GM19468 (cell line): ENCODE results near the gene FBP1.
"Not testable (repeated sequence)": the region's sequence is repeated elsewhere in the genome, so short reads cannot be mapped to it uniquely, and the experiment has no call there.

Experiments
- ATAC-seq: cut with Tn5 transposase; IDR thresholded peaks from one replicate; pipeline ENCODE4 v1.9.1; 2021; ENCODE audit warnings: mild to moderate bottlenecking, moderate library complexity, moderate number of reproducible peaks; ENCODE audit not compliant: unreplicated experiment; ENCODE audit errors: extremely low read depth

FBP1 gene

DNA sequence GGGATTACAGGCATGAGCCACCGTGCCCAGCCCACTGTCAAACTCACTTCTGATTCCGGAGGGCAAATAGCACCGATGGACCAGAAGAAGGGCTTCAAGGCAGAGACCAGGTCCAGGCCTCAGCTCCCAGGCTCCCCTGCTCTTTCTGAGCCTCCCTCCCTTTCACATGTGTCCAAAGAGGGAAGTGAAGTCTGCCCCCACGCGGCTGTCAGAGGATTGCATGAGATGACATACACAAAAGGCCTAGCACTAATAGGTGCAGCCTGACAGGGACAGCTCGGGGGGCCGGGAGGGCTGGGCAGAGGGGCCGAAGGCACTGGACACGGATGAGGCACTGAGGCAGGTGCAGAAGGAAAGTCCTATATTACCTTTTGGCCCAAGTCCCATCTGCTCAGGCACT is 16.1 kb downstream of the FBP1 start:
- ATAC-seq: no peak

DNA sequence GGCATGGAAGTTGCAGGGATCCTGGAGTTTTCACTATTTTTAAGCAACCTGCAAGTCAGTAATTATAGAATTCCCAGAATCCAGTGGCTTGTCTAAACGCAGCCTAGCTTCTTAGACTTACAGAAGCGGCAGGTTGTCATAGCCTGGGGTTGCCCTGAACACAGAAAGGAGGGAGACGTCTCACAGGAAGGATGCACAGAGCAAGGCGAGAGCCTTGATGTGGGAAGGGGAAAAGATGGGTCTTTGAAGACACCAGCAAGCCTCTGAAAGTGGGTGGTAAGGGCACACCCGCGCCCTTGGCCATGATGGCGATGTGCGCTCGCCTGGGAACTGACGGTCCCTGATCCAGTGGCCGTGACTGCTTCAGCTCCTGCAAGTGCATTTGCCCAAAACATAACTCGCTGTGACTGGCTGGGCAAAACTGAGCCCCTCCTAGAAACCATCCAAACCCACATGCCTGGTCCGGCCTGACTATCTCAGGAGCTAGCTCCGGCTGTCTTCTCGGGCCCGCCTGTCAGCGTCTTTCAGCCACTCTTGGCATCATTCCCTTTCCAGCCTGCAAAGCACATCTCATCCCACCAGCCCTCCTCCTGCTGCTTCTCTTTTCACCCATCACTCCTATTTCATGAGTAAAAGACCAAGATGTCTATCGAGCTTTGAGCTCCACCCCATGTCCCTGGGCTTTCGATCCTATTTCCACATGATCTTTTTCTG is 17.1 kb downstream of the FBP1 start:
- no peak for ATAC-seq

- ATAC-seq: no peak
These were observed 20.3 kb downstream of the FBP1 start for GRCh38 chr9:94619026-94619425.

GRCh38 chr9:94613003-94613402 is 26.3 kb downstream of the FBP1 start:
- ATAC-seq: no peak

DNA sequence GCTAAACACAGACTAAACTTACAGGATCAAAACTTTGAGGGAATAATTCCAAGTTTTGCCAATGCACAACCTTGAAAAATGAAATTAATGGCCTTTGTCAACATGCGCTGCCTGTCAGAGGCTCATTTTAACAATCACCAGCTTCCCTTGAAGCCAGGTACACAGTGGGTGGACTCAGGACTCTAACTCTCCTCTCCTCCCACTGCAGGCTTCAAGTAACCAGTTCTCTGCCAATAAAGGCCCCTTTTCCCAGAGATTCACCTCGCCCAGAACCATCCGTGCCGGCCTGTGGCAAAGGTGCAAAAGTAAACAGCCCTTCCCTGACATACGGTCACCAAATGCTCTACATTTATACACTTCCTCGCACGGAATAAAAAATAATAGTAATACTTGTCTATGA is 27.2 kb downstream of the FBP1 start:
- no peak for ATAC-seq

DNA sequence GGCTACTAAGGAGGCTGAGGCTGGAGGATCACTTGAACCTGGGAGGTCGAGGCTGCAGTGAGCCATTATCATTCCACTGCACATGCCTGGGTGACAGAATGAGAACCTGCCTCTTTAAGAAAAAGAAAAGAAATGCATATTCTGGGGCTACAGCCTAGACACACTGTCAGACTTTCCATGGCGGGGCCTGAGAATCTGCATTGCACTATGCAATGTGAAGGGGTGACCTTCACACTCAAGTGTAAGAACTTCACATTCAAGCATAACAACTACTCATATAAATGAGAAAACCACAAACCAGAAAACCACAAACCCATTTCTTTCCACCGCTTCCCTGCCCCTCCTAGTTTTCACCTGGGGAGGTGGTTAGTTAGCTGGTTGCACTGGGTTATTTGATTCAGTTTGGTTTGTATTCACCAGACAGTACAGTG is 27.7 kb downstream of the FBP1 start:
- no peak for ATAC-seq

- ATAC-seq: no peak
These were observed 29.1 kb downstream of the FBP1 start for GRCh38 chr9:94610181-94610606.

DNA sequence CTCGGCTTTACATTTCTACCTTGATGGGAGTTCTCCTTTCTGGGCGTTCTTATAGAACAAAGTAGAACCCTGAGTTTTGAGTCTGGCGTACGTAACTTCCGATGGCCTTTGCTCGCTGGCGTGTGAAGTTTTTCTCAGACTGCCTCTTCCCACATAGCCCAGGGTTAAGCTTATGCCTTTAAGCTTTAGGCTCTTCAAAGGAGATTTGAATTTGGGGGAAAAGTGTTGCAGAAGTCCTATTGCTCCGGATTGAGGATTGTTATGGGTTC is 32.0 kb downstream of the FBP1 start:
- no peak for ATAC-seq

- no peak for ATAC-seq
These were observed 32.5 kb downstream of the FBP1 start for GRCh38 chr9:94606646-94607422.

DNA sequence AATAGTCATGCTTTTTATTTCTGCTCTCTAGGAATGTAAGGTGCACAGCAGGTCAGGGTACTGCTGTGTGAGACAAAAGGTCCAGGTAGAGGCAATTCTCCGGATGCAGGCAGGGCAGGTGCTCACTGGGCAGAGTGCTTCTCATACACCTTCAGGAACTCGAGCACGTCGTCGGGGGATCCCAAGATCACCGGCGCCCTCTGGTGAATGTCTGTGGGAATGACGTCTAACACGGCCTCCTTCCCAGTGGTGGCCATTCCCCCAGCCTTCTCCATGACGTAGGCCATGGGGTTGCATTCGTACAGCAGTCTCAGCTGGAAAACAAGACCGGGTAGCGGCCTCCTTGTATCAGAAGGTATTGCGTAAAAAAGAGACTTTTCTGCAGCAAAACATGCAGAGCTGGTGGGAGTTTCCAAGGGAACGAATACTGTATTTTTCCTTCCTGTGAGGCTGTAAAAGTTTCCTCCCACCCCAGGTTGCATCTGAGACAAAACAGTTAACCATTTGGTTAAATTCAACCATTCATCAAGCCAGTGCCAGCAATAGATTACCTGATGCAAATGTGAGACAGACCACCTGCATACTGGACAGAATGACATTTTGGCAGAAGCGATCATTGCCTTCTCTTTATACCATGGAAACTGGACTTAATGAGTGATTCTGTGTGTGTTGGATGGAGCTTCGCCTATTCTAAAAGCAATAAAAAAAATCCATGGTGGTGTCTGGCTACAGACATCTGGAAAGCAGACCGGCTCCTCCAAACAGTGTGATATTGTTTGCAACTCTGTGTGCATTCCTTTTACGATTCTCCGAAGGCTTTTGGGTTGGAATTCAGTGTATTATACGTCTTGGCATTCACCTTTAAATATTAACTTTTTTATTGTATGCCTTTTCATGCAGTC is 35.8 kb downstream of the FBP1 start:
- ATAC-seq: no peak

- ATAC-seq: no peak
These were observed 36.7 kb downstream of the FBP1 start for GRCh38 chr9:94602666-94603065.

DNA sequence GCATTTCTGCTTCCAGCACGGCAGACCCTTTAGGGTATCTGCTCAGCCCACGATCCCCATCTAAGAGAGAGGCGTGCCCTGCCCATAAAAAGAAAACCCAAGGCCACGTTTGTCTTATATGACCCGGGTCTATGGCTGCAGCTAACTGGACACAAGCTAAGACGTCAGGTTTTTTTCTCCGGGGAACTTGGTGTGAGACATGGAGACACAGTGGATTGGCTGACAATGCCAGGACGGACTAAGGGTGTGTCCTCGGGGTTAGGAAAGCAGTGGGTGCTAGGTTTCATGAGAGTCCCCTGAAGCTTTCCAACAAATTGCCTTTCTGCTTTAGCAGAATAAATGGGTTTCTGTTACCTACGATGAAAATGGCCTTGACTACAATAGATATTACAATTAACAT is 38.6 kb downstream of the FBP1 start:
- ATAC-seq: no peak

GRCh38 chr9:94600258-94600657 is 39.1 kb downstream of the FBP1 start:
- ATAC-seq: no peak

- no peak for ATAC-seq
These were observed 40.2 kb downstream of the FBP1 start for GRCh38 chr9:94599102-94599501.

GRCh38 chr9:94593459-94594345 is 45.6 kb downstream of the FBP1 start, which contains the start of gene FBP2:
Gene FBP2, minus strand, starts transcription at chr9:94593824. Its CDS starts 98 bp downstream, at chr9:94593726.
- no peak for ATAC-seq

- not testable (repeated sequence) for ATAC-seq
These were observed 46.6 kb downstream of the FBP1 start for GRCh38 chr9:94592683-94593082.

GRCh38 chr9:94591876-94592275 is 47.4 kb downstream of the FBP1 start:
- no peak for ATAC-seq

DNA sequence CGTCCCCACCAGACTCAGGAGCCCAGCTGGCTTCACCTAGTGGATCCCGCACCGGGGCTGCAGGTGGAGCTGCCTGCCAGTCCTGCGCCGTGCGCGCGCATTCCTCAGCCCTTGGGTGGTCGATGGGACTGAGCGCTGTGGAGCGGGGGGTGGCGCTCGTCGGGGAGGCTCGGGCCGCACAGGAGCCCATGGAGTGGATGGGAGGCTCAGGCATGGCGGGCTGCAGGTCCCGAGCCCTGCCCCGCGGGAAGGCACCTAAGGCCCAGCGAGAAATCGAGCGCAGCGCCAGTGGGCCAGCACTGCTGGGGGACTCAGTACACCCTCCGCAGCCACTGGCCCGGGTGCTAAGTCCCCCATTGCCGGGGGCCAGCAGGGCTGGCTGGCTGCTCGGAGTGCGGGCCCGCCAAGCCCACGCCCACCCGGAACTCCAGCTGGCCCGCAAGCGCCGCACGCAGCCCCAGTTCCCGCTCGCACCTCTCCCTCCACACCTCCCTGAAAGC is 48.2 kb downstream of the FBP1 start:
- ATAC-seq: not testable (repeated sequence)

- no peak for ATAC-seq
These were observed 50.6 kb downstream of the FBP1 start for GRCh38 chr9:94588681-94589080.

GRCh38 chr9:94586814-94587213 is 52.5 kb downstream of the FBP1 start:
- no peak for ATAC-seq
